Gastrocnemius medialis (tissue), 4 donors: ENCODE results near the gene PYDC1. TPM values are rescaled to one million over a fixed set of nuclear protein-coding genes. Genes with fewer than 3 reads are reported as not detected.

Experiments used
- ATAC-seq, 2 donors: fragments of 150-250 bp; one replicate each; pipeline ENCODE4 v1.9.1; 2016
- DNase-seq, 2 donors: peaks; one replicate each; pipeline ENCODE4 v3.0.0-alpha.2; 2019
- H3K27ac ChIP-seq, 4 donors: fragments of 200-600 bp; sonication (generic); 1 replicate in 1 of 4; 2 replicates in 3 of 4; pipeline ENCODE4 v1.5.1; 2016 to 2018; ENCODE audit warnings: mild to moderate bottlenecking in 2 of 4, moderate library complexity in 1 of 4
- H3K27me3 ChIP-seq, 3 donors: fragments of 200-600 bp; sonication (generic) in 2 of 3; 1 replicate in 1 of 3; 2 replicates in 2 of 3; pipeline versions ENCODE4 v1.5.1 to v1.6.0; 2016 to 2019; ENCODE audit warnings: mild to moderate bottlenecking in 1 of 3, moderate library complexity in 1 of 3
- H3K36me3 ChIP-seq, 2 donors: fragments of 200-600 bp; sonication (generic) in 1 of 2; one replicate each; pipeline ENCODE4 v1.5.1; 2017 to 2018
- H3K4me1 ChIP-seq, 2 donors: fragments of 200-600 bp; sonication (generic) in 1 of 2; one replicate each; pipeline ENCODE4 v1.5.1; 2016 to 2017; ENCODE audit warnings: mild to moderate bottlenecking in 2 of 2
- H3K4me3 ChIP-seq, 4 donors: fragments of 200-600 bp; sonication (generic) in 3 of 4; 1 replicate in 1 of 4; 2 replicates in 3 of 4; pipeline ENCODE4 v1.5.1; 2016 to 2019; ENCODE audit warnings: mild to moderate bottlenecking in 2 of 4
- H3K9me3 ChIP-seq, 3 donors: fragments of 200-600 bp; sonication (generic) in 2 of 3; 1 replicate in 1 of 3; 2 replicates in 2 of 3; pipeline ENCODE4 v1.5.1; 2016 to 2019
- POLR2A ChIP-seq, 2 donors: fragments of 450-650 bp; IDR thresholded peaks; one replicate each; pipeline ENCODE4 v1.6.1; 2017; ENCODE audit warnings: antibody characterized with exemption in 2 of 2, mild to moderate bottlenecking in 2 of 2, moderate library complexity in 2 of 2
- in situ Hi-C, 4 donors: fragments of 200-750 bp; cut with MboI; loops; one replicate each; pipeline versions ENCODE4 v1.15.0 to v1.8.0; 2017; ENCODE audit warnings: low sequenced_read_pairs in 4 of 4
- intact Hi-C: fragments of 100-400 bp; cut with DNase I; formaldehyde crosslinking; loops from one replicate; pipeline ENCODE4 v1.15.1; 2023; ENCODE audit warnings: low total_unique reads
- total RNA-seq, 4 donors: library from RNA; depleted of rRNA; stranded (reverse); fragments of >200 nt; gene quantifications; one replicate each; pipeline versions ENCODE4 v1.1.0 to v1.2.3, GENCODE V29; 2016
- TF ChIP-seq, protein P1 (sequence below), 5 experiments: fragments of 450-650 bp in 3 of 5; fragments of 200-600 bp in 2 of 5; sonication (generic) in 2 of 5; IDR thresholded peaks in 4 of 5; conservative IDR thresholded peaks in 1 of 5; 1 replicate in 4 of 5; 2 replicates in 1 of 5; pipeline ENCODE4 v1.5.1; 2016 to 2019; ENCODE audit warnings: antibody characterized with exemption in 5 of 5, mild to moderate bottlenecking in 3 of 5, moderate library complexity in 3 of 5

Gene PYDC1
- total RNA-seq, 4 donors from 2014 or later = not detected

DNA sequence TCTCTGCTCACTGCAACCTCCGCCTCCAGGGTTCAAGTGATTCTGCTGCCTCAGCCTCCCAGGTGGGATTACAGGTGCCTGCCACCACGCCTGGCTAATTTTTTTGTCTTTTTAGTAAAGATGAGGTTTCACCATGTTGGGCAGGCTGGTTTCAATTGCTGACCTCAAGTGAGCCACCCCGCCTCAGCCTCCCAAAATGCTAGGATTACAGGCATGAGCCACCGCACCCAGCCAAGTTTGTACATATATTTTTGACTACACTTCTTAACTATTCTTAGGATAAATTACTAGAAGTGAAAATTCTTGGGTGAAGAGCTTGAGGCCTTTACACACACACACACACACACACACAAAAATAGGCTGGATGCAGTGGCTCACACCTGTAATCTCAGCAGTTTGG is 41.4 kb upstream of the PYDC1 start:
- H3K27me3 ChIP-seq = no peaks in the 10 kb centered on the region
- H3K4me3 ChIP-seq = no peak overlapping the region
- H3K36me3 ChIP-seq = no peaks in the 10 kb centered on the region
- ATAC-seq (no peak), DNase-seq (no peak)
- no peaks in the 10 kb centered on the region for H3K9me3 ChIP-seq
- in situ Hi-C loops (no loop called here), intact Hi-C loops (no loop called here)
- no peaks in the 10 kb centered on the region for H3K4me1 ChIP-seq
- no peak overlapping the region for H3K27ac ChIP-seq
- TF ChIP-seq, protein P1, sequence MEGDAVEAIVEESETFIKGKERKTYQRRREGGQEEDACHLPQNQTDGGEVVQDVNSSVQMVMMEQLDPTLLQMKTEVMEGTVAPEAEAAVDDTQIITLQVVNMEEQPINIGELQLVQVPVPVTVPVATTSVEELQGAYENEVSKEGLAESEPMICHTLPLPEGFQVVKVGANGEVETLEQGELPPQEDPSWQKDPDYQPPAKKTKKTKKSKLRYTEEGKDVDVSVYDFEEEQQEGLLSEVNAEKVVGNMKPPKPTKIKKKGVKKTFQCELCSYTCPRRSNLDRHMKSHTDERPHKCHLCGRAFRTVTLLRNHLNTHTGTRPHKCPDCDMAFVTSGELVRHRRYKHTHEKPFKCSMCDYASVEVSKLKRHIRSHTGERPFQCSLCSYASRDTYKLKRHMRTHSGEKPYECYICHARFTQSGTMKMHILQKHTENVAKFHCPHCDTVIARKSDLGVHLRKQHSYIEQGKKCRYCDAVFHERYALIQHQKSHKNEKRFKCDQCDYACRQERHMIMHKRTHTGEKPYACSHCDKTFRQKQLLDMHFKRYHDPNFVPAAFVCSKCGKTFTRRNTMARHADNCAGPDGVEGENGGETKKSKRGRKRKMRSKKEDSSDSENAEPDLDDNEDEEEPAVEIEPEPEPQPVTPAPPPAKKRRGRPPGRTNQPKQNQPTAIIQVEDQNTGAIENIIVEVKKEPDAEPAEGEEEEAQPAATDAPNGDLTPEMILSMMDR (IDR thresholded peaks at IDR 0.05 in 4 of 5, conservative IDR thresholded peaks at IDR 0.05 in 1 of 5) = no peak
- TF ChIP-seq POLR2A (IDR thresholded peaks at IDR 0.05) = no peak

DNA sequence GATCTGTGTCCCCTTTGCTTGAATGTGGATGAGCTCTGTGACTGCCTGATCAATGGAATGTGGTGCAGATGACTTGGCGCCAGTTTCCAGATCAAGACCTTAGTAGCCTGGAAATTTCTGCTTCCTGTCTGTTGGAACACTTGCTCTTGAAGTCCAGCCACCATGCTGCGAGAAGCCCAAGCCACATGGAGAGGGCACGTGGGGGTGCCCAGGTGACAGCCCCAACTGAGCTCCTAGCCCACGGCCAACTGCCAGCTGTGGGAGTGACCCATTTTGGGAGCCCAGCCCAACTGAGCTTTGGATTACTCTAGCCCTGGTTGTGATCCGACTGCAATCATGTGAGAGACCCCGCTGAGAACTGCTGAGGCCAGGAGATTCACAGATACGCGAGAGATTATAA is 39.5 kb upstream of the PYDC1 start:
- intact Hi-C loops (no loop called here), in situ Hi-C loops (no loop called here)
- H3K36me3 ChIP-seq = no peaks in the 10 kb centered on the region
- no peaks in the 10 kb centered on the region for H3K27me3 ChIP-seq
- ATAC-seq = no peak
- H3K27ac ChIP-seq = no peak overlapping the region
- no peak overlapping the region for H3K4me3 ChIP-seq
- H3K4me1 ChIP-seq = no peaks in the 10 kb centered on the region
- DNase-seq = no peak
- no peak for TF ChIP-seq POLR2A (IDR thresholded peaks at IDR 0.05)
- TF ChIP-seq, protein P1 (IDR thresholded peaks at IDR 0.05 in 4 of 5, conservative IDR thresholded peaks at IDR 0.05 in 1 of 5) = no peak
- H3K9me3 ChIP-seq = no peaks in the 10 kb centered on the region

DNA sequence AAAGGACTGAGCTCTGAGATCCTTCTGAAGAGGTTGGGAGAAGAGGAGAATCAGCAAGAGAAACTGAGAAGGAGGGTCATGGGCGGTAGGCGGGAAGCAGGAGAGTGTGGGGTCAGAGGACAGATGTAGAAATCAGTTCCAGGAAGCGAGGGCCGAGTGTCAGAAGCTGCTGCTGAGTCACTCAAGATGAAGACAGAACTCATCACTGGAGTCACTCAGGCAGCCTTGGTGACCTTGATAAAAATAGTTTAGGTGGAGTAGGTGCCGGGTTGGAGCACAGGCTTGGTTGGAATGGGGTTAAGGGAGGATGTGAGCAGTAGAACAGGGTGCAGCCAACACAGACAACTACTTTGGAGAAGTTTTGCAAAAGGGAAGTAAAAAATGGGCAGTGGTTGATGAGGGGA is 36.7 kb upstream of the PYDC1 start:
- H3K9me3 ChIP-seq = no peaks in the 10 kb centered on the region
- in situ Hi-C loops (no loop called here), intact Hi-C loops (no loop called here)
- H3K36me3 ChIP-seq = no peaks in the 10 kb centered on the region
- DNase-seq = peak; percentile 25 to 42
- peak in 1 of 2 donors; percentile 75 for ATAC-seq
- H3K4me3 ChIP-seq = no peak overlapping the region
- H3K4me1 ChIP-seq = no peaks in the 10 kb centered on the region
- H3K27me3 ChIP-seq = no peaks in the 10 kb centered on the region
- TF ChIP-seq, protein P1 (IDR thresholded peaks at IDR 0.05 in 4 of 5, conservative IDR thresholded peaks at IDR 0.05 in 1 of 5) = no peak
- TF ChIP-seq POLR2A (IDR thresholded peaks at IDR 0.05) = no peak
- H3K27ac ChIP-seq = no peak overlapping the region

DNA sequence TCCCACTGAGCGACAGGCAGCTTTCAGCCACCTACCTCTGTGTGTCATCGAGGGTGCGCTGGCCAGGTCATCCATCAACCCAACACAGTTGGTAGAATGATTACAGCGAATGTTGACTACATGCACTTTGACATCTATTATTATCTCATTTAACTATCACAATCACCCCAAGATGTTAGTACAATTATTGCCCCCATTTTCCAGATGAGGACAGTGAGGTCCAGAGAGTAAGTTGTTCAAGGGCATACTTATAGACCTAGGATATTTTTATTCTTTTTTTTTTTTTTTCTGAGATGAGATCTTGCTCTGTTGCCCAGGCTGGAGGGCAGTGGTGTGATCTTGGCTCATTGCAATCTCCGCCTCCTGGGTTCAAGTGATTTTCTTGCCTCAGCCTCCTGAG is 34.5 kb upstream of the PYDC1 start:
- TF ChIP-seq POLR2A (IDR thresholded peaks at IDR 0.05) = no peak
- TF ChIP-seq, protein P1 (IDR thresholded peaks at IDR 0.05 in 4 of 5, conservative IDR thresholded peaks at IDR 0.05 in 1 of 5) = no peak
- no peaks in the 10 kb centered on the region for H3K9me3 ChIP-seq
- H3K27me3 ChIP-seq = no peaks in the 10 kb centered on the region
- H3K36me3 ChIP-seq = no peaks in the 10 kb centered on the region
- H3K27ac ChIP-seq = no peak overlapping the region
- intact Hi-C loops (no loop called here), in situ Hi-C loops (no loop called here)
- DNase-seq (no peak), ATAC-seq (no peak)
- no peaks in the 10 kb centered on the region for H3K4me1 ChIP-seq
- H3K4me3 ChIP-seq = no peak overlapping the region

DNA sequence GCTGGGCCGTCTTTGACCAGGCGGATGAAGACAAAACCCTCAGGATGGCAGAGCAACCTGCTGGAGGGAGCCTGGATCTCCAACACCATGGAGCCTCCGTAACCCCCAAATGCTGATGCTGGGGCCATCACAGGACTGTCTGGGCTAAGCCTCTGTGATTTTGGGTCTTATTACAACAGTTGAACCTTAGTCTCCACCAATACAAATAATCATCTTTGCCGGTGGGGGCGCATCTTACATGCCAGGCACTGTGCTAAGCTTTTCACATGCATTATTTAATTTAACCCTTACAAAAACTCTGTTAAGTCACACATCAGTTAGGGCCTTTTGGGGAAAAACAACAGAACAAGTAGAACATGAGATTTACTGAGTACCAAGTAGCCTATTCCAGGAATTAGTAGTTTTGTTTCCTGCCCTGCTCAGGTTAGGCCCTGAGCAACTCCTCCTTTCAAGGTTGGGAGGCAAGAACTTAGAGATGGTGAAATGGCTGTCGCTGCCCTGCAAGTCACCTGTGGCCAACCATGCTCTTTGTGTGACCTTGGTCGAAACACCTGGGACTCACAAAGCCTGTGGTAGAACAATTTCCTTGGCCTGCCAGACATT is 33.9 kb upstream of the PYDC1 start:
- Histone ChIP-seq H3K4me1 (no peaks in the 10 kb centered on the region), H3K27me3 (peaks cover 0 to 2% (median 0%) of the 10 kb centered on the region in 3 donors), H3K4me3 (no peak overlapping the region), H3K36me3 (no peaks in the 10 kb centered on the region), H3K27ac (no peak overlapping the region), H3K9me3 (no peaks in the 10 kb centered on the region)
- in situ Hi-C loops (no loop called here), intact Hi-C loops (no loop called here)
- DNase-seq = no peak
- TF ChIP-seq POLR2A (IDR thresholded peaks at IDR 0.05) = no peak
- TF ChIP-seq, protein P1 (IDR thresholded peaks at IDR 0.05 in 4 of 5, conservative IDR thresholded peaks at IDR 0.05 in 1 of 5) = no peak
- no peak for ATAC-seq
